Ovary (tissue), 9 donors: ENCODE data around the gene SETX. TPM values are rescaled to one million over a fixed set of nuclear protein-coding genes. Genes with fewer than 3 reads are reported as not detected.

Source experiments
- DNase-seq, 5 donors: peaks; one replicate each; pipeline ENCODE4 v3.0.0-alpha.2; 2019 to 2020
- H3K27ac ChIP-seq, 2 donors: fragments of 200-600 bp; one replicate each; pipeline versions ENCODE4 v1.5.1 to v1.8.0; 2019 to 2022
- H3K27me3 ChIP-seq: fragments of 200-600 bp; one replicate; pipeline ENCODE4 v1.8.0; 2022
- H3K36me3 ChIP-seq: fragments of 200-600 bp; sonication (generic); one replicate; pipeline ENCODE4 v1.5.1; 2019
- H3K4me1 ChIP-seq: one replicate; pipeline ENCODE4 v1.8.1; 2013; ENCODE audit warnings: mild to moderate bottlenecking, moderate library complexity; ENCODE audit not compliant: insufficient read depth
- H3K4me3 ChIP-seq: fragments of 200-600 bp; sonication (generic); one replicate; pipeline ENCODE4 v1.5.1; 2017
- H3K9me3 ChIP-seq, 2 donors: fragments of 200-600 bp in 1 of 2; sonication (generic) in 1 of 2; one replicate each; pipeline versions ENCODE4 v1.5.1 to v1.8.1; 2013 to 2019; ENCODE audit warnings: mild to moderate bottlenecking in 1 of 2, moderate library complexity in 1 of 2
- EP300 ChIP-seq: sonication (generic); formaldehyde crosslinking; IDR thresholded peaks from one replicate; pipeline ENCODE4 v1.6.1; 2017; ENCODE audit warnings: antibody characterized with exemption
- POLR2A ChIP-seq: fragments of 450-650 bp; IDR thresholded peaks from one replicate; pipeline ENCODE4 v1.6.1; 2017; ENCODE audit warnings: antibody characterized with exemption, mild to moderate bottlenecking, moderate library complexity
- WGBS, 3 donors: extraction: QIAGEN DNeasy Blood & Tissue Kit in 1 of 3; methylation state at CpG; one replicate each; pipeline versions ENCODE4 v1.1.5 to v1.1.7; 2013 to 2017; 5-methylcytosine and 5-hydroxymethylcytosine counted together
- intact Hi-C, 4 donors: fragments of 100-400 bp; cut with DNase I; formaldehyde crosslinking; loops; one replicate each; pipeline versions ENCODE4 v1.11.0 to v1.15.1; 2022 to 2023
- polyA plus RNA-seq, 2 donors: library from polyadenylated mRNA; stranded (reverse); fragments of 200-250 nt in 1 of 2; fragments of 350-450 nt in 1 of 2; fragmentation: Illumina TruSeq in 1 of 2; extraction: RNeasy Lipid Tissue Mini Kit (QIAGEN cat#74804) in 1 of 2; gene quantifications; one replicate each; pipeline ENCODE4 v1.2.3, GENCODE V29; 2013 to 2014
- total RNA-seq, 7 donors: library from RNA; depleted of rRNA in 2 of 7; stranded (reverse); fragments of >200 nt in 2 of 7; fragmentation: NEBNext Ultra II Directional in 3 of 7; extraction: Animal tissue kit (Norgen Biotek cat#: 25700) in 3 of 7; gene quantifications; one replicate each; pipeline versions ENCODE4 v1.1.0 to v1.2.4, GENCODE V29; 2016 to 2023
- TF ChIP-seq, protein P1 (sequence below), 3 donors: fragments of 450-650 bp in 2 of 3; fragments of 200-600 bp in 1 of 3; IDR thresholded peaks; one replicate each; pipeline versions ENCODE4 v1.5.1 to v1.8.0; 2016 to 2022; ENCODE audit warnings: antibody characterized with exemption in 3 of 3, mild to moderate bottlenecking in 1 of 3
- donor health status: DM: no; HTN: no; CAD: no; lungs with moderate emphysema.
- donor health status: DM: no; HTN: no; CAD: no.
- donor health status: Bipolar disorder and iron deficiency.
- donor health status: DM: yes; HTN: yes; CAD: no.
- donor health status: DM: no; HTN: no; CAD: no.
- donor health status: DM: yes; HTN: yes; CAD: no.

SETX gene
- total and polyA plus RNA-seq, 9 donors: 19.9 to 51.9 (median 40.8) TPM

DNA sequence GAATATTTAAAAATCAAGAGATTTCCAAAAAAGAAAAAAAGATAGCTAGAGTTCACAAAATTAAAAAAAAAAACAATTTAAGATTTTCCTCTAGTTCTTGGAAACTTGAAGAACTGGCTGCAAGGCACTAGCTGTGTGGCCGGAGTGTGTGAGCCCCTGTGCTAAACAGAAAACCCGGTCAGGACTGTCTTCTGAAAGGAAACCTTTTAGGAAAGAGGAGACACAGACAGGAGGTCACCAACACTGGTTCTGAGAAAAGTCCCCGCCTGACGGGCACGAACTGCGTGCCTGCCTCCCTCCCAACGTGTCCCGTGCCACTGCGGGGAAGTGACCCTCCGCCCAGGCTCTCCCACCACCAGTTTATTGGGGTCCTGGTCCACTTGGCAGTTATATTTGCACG lies 36.7 kb upstream of the SETX start:
- no peak for DNase-seq
- Histone ChIP-seq H3K4me1 (no peaks in the 10 kb centered on the region), H3K27ac (no peak overlapping the region), H3K4me3 (no peak overlapping the region), H3K27me3 (no peaks in the 10 kb centered on the region), H3K9me3 (no peaks in the 10 kb centered on the region), H3K36me3 (no peaks in the 10 kb centered on the region)
- intact Hi-C loops: no loop called here
- 84 to 90% (median 88%) methylated on average over 11 of the region's 11 CpGs for WGBS, 3 donors
- TF ChIP-seq, protein P1, sequence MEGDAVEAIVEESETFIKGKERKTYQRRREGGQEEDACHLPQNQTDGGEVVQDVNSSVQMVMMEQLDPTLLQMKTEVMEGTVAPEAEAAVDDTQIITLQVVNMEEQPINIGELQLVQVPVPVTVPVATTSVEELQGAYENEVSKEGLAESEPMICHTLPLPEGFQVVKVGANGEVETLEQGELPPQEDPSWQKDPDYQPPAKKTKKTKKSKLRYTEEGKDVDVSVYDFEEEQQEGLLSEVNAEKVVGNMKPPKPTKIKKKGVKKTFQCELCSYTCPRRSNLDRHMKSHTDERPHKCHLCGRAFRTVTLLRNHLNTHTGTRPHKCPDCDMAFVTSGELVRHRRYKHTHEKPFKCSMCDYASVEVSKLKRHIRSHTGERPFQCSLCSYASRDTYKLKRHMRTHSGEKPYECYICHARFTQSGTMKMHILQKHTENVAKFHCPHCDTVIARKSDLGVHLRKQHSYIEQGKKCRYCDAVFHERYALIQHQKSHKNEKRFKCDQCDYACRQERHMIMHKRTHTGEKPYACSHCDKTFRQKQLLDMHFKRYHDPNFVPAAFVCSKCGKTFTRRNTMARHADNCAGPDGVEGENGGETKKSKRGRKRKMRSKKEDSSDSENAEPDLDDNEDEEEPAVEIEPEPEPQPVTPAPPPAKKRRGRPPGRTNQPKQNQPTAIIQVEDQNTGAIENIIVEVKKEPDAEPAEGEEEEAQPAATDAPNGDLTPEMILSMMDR (IDR thresholded peaks at IDR 0.05): no peak
- TF ChIP-seq POLR2A: no peak
- TF ChIP-seq EP300: no peak

DNA sequence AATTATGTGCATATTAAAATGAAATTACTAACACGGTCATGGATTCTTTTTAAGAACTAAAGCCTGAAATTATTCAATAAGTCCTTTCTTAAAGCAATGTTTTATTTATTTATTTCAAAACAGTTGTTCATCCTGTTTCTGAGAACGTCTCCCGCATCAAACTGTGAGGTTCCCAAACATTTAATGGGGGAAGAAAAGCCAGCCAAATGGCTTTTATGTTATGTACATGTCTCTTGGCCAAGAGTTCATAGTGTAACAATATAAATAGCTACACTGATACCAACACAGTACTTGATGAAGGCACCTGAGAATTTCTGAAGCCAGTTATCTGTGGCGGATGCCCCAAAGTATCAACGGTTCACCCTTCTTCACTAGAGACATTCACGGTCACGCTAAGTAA lies 36.2 kb upstream of the SETX start:
- no peak overlapping the region for H3K4me3 ChIP-seq
- no peaks in the 10 kb centered on the region for H3K9me3 ChIP-seq
- no peak overlapping the region for H3K27ac ChIP-seq
- no peaks in the 10 kb centered on the region for H3K4me1 ChIP-seq
- no peaks in the 10 kb centered on the region for H3K36me3 ChIP-seq
- no peak for DNase-seq
- WGBS, 3 donors: 68 to 80% (median 79%) methylated on average over 7 of the region's 7 CpGs
- TF ChIP-seq, protein P1 (IDR thresholded peaks at IDR 0.05): no peak
- TF ChIP-seq POLR2A (no peak), EP300 (no peak)
- intact Hi-C loops: no loop called here
- no peaks in the 10 kb centered on the region for H3K27me3 ChIP-seq

DNA sequence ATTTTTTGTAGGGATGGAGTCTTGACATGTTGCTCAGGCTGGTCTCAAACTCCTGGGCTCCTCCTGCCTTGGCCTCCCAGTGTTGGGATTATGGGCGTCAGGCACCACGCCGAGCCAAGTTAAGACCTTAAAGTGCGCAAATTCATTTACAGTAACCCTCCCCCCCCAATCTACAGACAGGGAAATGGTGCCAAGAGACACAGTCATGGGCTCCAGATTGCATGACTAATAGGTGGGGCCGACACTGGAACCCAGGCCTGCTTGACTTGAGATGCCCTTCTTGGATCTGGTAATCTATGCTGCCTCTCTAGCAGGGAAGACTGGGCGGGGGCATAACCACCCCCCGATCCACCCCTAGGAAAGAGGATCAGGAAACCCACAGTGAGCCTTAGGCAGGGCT lies 32.3 kb upstream of the SETX start:
- TF ChIP-seq, protein P1 (IDR thresholded peaks at IDR 0.05): no peak
- TF ChIP-seq POLR2A (no peak), EP300 (no peak)
- H3K27me3 ChIP-seq: no peaks in the 10 kb centered on the region
- WGBS, 3 donors: 91 to 95% (median 94%) methylated on average over 7 of the region's 7 CpGs
- intact Hi-C loops: no loop called here
- H3K9me3 ChIP-seq: no peaks in the 10 kb centered on the region
- no peaks in the 10 kb centered on the region for H3K36me3 ChIP-seq
- no peaks in the 10 kb centered on the region for H3K4me1 ChIP-seq
- no peak overlapping the region for H3K27ac ChIP-seq
- DNase-seq: no peak
- H3K4me3 ChIP-seq: no peak overlapping the region

DNA sequence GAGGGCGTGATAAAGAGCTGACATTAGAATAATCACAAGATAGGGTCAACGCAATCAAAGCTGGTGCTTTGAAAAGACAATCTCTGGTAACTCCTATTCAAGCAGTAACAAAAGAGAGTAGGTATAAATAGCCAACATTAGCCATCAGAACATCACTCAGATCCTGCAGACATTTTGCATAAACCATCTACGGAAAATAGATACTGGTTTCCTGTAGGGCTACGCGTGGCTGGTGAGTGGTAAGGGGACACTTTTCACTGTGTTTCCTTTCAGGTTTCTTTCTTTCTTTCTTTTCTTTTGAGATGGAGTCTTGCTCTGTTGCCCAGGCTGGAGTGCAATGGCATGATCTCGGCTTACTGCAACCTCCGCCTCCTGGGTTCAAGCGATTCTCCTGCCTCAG lies 29.6 kb upstream of the SETX start:
- no peaks in the 10 kb centered on the region for H3K36me3 ChIP-seq
- TF ChIP-seq, protein P1 (IDR thresholded peaks at IDR 0.05): no peak
- TF ChIP-seq EP300: no peak
- DNase-seq: no peak
- H3K27ac ChIP-seq: no peak overlapping the region
- no peaks in the 10 kb centered on the region for H3K9me3 ChIP-seq
- no peak overlapping the region for H3K4me3 ChIP-seq
- no peaks in the 10 kb centered on the region for H3K27me3 ChIP-seq
- 91 to 94% (median 93%) methylated on average over 8 of the region's 8 CpGs for WGBS, 3 donors
- intact Hi-C loops: no loop called here
- H3K4me1 ChIP-seq: no peaks in the 10 kb centered on the region

DNA sequence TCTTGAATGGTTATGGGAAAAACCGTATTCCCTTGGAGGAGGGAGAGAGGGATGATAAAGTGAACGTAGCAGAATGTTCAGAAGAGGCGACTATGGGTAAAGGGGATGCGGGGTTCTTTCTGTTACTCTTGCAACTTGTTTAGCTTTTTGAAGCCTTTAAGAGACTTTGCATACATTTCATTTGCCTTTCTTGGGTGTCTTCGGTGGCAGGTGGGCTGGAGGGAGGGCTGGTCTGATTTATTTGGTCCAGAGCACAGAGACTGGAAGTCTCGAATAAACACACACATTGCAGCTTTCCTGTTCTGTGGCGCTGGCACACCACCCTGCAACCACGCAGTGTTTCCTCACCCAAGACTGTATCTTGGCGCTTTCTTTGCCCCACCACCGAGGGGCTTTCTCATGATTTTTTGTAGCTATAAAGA lies 28.7 kb upstream of the SETX start:
- no peaks in the 10 kb centered on the region for H3K9me3 ChIP-seq
- H3K4me1 ChIP-seq: no peaks in the 10 kb centered on the region
- H3K27me3 ChIP-seq: no peaks in the 10 kb centered on the region
- intact Hi-C loops: no loop called here
- TF ChIP-seq POLR2A (no peak), EP300 (no peak)
- TF ChIP-seq, protein P1 (IDR thresholded peaks at IDR 0.05): no peak
- H3K4me3 ChIP-seq: no peak overlapping the region
- H3K36me3 ChIP-seq: no peaks in the 10 kb centered on the region
- WGBS, 3 donors: 87 to 92% (median 90%) methylated on average over 10 of the region's 10 CpGs
- no peak overlapping the region for H3K27ac ChIP-seq
- no peak for DNase-seq
